G401 (cell line): ENCODE data around the gene GUK1. TPM values are rescaled to one million over a fixed set of nuclear protein-coding genes. Genes with fewer than 3 reads are reported as not detected.

Source experiments
- DNase-seq: peaks from one replicate; pipeline ENCODE4 v3.0.0-alpha.2; 2015; ENCODE audit warnings: low spot score
- in situ Hi-C: cut with HindIII; loops from 2 replicates; pipeline ENCODE4 v1.10.0; 2016; ENCODE audit warnings: low sequenced_read_pairs, mixed read lengths
- total RNA-seq: library from RNA; depleted of rRNA; stranded (reverse); fragments of >200 nt; shearing (Covaris generic); gene quantifications from 2 replicates; pipeline ENCODE4 v1.2.3, GENCODE V29; 2014

GUK1 gene
- total RNA-seq, 1 experiment from 2014 or later, result 172 TPM

DNA sequence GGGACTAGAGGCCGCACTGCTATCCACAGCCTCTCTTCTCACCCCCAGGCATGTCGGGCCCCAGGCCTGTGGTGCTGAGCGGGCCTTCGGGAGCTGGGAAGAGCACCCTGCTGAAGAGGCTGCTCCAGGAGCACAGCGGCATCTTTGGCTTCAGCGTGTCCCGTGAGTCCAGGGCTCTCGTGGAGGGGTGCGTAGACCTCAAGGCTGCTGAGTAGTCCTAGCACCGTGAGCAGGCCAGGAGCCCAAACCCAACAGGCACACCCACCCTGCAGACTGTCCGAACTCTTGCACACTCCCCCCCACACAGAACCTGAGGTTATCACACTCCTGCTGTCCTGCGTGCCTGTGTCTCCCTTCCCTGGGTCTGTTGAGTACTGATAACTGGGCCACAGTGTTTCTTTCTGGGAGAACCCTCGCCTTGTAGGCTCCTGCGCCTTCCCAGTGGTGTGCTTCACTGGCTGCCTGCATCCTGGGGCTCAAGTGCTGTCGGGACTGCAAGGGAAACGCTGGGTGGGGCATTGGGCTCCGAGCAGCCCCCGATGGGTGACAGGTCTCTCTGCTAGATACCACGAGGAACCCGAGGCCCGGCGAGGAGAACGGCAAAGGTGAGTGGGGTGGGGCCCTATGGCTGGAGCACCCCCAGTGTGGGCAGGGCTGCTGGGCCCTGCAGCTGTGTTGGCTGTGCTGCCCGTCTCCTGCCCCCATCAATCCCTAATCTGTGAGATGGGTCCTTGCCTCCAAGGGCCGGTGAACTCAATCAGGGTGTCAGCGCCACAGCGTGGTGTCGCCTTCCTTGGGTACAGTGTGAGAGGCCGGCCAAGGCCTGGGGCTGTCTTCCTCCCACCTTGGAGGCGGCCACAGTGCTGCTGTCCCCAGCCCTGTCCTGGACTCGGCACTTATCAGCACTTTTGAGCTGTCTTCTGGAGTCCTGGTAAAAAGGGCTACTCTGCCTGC, 5.7 kb downstream of the GUK1 start:
- no peak for DNase-seq
- in situ Hi-C loops, result no loop called here

GRCh38 chr1:228146417-228147150, 6.5 kb downstream of the GUK1 start:
- in situ Hi-C loops, result no loop called here

DNA sequence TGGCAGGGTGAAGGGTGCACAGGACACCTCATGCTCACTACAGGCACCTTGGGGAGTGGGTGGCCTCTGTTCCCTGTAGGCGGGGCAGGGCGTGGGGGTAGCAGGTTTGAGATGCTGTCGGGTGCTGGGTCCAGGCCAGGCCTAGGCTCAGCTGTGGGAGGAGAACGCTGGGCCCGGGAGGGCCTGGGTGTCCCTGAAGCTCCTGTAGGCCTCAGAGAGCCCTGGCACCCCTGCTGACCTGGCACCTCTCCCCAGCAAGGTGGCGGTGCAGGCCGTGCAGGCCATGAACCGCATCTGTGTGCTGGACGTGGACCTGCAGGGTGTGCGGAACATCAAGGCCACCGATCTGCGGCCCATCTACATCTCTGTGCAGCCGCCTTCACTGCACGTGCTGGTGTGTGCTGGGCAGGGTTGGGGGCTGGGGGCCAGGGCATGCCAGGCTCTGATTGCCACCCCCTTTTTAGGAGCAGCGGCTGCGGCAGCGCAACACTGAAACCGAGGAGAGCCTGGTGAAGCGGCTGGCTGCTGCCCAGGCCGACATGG, 7.1 kb downstream of the GUK1 start:
- in situ Hi-C loops, result no loop called here

More at GRCh38 chr1:228146417-228147150, 6.5 kb downstream of the GUK1 start:
- DNase-seq, result no peak

GRCh38 chr1:228147768-228148167, 7.7 kb downstream of the GUK1 start:
- DNase-seq, result no peak
- in situ Hi-C loops, result no loop called here

More for the DNA sequence above, 7.1 kb downstream of the GUK1 start:
- DNase-seq, result no peak

- in situ Hi-C loops, result no loop called here
- DNase-seq, result no peak
Observed at GRCh38 chr1:228148196-228148861, 8.2 kb downstream of the GUK1 start.

GRCh38 chr1:228148935-228149405, 8.9 kb downstream of the GUK1 start:
- in situ Hi-C loops, result no loop called here

GRCh38 chr1:228149406-228150119, 9.5 kb downstream of the GUK1 start, which contains the start of gene GJC2:
Gene GJC2 (plus strand): TSS chr1:228149930. CDS start chr1:228157759, 7,829 bp downstream.
- DNase-seq, result no peak

More at GRCh38 chr1:228148935-228149405, 8.9 kb downstream of the GUK1 start:
- no peak for DNase-seq

GRCh38 chr1:228150120-228150460, 10.0 kb downstream of the GUK1 start:
- no peak for DNase-seq
- in situ Hi-C loops, result no loop called here

More at GRCh38 chr1:228149406-228150119, 9.5 kb downstream of the GUK1 start, which contains the start of gene GJC2:
- in situ Hi-C loops, result no loop called here

DNA sequence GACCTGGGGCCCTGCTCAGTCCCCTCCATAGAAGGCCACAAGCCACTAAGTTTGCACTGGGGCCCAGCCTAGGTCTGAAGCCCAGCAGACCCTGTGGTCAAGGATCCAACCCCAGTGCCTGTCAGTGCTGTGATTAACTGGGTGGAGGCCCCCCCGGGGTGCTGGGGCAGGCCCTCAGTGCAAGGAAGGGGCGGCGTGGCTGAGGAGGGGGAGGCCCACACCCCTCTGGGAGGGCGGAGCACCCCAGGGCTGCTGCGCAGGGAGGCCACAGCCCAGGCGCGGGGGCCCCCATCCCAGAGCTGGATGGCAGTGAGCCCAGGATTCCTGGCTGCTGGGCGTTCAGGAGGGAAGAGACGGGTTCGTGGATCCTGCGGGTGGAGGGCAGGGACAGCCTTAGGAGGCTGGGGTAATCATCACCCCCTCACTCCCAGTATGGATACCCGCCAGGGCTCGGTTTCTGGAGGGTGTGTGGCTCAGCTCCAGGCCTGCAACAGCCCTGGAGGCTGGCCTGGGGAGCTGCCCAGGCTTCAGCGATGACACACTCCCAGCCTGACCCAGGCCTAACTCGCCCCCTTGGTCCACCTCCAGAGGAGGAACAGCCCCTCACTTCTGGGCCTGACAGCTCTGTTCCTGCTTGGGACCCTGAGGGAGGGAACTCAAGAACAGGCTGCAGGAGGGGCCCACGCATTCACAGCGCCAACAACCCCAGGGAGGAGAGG, 10.5 kb downstream of the GUK1 start:
- in situ Hi-C loops, result no loop called here
- DNase-seq, result no peak

DNA sequence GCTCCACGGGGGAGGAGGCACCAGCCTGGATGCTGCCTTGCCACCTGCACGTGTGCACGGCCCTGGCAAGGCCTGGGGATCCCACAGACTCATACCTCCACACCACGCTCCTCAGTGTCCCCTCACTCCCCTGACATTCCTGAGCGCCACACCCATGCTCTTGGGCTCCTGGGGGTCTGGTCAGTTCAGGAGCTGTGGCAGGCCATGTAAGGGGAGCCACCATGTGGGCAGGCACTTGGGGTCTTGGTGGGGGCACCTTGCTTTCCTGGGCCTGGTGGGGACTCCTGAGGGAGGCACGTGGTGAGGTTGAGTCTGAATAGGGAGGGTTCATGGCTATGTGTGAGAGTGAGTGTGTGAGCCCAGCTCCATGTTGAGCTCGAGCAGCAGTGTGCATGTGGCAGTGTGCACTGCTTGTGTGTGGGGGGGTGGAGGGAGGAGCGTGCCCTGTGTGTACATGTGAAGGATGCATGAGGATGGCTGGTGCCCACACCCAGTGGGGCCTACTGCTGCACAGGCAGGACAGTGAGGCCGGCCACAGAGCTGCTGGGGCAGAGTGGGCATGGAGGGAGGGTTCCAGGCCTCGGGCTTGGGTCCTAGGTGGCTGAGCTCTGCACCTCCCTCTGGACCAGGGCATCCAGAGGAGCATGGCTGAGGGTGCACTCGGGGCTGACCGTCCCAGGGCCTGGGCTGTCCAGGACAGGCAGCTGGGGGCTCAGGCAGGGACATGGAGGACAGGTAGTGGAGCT, 11.3 kb downstream of the GUK1 start:
- DNase-seq, result no peak
- in situ Hi-C loops, result no loop called here

DNA sequence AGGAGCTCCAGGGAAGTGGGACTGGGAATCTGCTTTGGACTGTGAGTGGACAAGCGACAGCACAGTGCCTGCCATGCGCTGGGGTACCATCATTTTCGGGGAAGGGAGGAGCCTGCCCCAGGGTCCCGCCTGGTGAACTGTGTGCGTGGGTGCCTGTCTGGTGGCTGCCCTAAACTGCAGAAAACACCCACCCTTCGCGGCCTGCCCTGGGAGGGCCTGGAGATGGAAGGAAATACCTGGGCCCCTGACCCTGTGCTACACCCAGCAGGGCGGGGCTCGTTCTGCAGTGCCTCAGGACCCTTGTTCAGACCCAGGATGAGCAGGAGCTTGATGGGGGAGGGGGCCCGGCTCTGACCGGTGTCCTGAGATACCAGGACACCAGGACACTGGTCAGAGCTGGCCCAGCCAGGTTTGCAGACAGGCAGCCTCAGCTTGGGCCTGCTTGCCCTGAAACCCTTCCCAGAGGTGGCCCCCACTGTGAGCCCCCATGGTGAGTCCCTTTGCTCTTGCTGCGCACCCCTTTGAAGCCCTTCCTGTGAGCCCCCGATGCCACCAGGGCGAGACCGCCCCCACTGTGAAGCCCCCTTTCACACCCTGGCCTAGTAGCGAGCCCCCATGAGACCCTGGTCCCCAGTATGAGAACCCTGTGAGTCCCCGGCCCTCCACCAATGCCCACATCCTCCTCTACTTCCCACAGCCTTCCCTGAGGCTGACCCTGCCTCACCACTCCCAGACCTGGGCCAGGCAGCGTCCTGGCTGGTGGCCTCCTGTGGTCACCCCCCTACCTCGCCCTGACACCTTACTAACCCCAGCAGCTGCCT, 12.2 kb downstream of the GUK1 start:
- DNase-seq, result no peak
- in situ Hi-C loops, result no loop called here

DNA sequence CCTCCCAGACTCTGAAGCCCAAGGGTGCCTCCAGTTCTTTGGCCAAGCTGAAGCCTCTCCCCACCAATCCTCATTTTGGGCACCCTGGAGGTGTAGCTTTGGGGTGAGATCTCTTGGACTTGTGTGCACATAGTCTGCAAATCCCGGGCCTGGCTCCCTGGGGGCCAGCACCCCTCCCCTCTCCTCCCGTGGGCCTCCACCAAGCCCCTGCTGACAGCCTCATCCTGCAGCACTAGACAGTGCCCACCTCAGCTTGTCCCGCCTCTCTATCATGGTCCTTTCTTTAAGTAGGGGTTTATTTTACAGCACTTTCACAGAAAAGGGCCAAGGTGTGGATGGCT, 12.8 kb downstream of the GUK1 start:
- in situ Hi-C loops, result no loop called here
- no peak for DNase-seq

DNA sequence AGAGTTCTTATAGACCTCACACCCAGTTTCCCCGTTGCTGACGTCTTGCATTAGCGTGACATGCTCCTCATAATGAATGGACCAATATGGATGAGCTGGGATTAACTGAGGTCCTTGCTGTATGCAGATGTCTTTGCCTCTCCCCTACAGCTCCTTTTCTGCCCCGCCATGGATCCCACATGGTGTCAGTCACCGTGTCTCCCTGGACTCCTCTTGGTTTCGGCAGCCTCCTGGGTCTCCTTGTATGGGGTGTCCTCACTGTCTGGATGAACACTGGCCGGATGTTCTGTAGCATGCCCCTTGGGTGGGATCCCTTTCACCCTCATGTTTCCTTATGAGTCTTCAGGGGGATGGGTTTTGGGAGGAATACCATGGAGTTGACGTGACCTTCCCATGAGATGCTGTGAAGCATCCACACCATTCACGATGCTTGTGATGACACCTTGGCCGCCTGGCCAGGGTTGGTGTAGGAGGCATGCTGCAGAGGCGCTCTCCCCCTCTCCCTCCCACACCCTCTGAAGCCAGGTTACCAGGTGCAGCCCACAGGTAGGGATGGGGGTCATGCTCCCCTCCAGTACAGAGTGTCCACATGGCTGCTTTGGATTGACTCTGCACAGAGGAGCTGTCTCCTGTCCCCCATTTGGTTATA, 14.1 kb downstream of the GUK1 start:
- no peak for DNase-seq
- in situ Hi-C loops, result no loop called here

DNA sequence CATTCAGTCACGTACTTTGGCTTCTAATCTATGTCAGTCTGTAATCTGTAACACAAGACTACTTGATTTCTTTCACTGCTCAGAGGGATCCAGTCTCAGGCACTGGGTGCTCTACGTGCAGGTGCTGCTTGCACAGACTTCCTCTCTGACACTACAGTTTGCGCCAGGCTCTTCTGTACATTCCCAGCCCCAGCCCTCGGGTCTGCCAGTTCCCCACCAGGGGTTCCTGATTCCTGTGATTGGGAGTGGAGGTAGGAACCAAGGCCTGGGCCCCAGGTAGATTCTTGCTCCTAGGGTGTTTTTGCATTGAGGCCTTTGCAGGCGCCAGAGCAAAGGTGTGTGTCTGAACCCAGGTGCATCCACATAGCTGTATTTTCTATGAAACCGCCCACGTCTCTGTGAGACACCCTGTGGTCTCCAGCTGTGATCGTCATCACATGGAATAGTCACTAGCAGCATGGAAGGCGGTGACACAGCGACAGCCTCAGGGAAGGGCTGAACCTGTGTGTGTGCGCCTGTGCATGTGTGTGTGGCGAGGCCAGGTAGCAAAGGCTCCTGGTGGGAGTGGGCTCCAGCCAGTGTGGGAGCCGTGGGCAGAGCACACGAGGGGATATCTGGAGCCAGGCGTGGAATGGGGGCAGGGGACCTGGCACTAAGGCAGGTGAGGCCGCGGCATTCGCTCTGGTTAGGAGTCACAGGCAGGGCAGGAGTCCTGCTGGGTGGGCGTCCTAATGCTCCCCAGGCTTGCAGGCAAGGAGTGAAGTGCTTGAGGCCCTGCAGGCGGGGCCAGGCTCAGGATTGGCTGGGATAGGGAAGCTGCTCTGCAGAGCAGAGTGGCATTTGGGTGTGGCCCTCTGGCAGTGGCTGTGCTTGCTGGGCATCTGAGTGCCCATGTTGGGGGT, 14.8 kb downstream of the GUK1 start:
- DNase-seq, result no peak
- in situ Hi-C loops, result no loop called here
